Measurements from ENCODE around the gene AMT. TPM values are rescaled to one million over a fixed set of nuclear protein-coding genes. Genes with fewer than 3 reads are reported as not detected.
"Not testable (repeated sequence)": the region's sequence is repeated elsewhere in the genome, so short reads cannot be mapped to it uniquely, and the experiment has no call there.

The AMT gene
- total RNA-seq, 1 donor from 2014 or later, result 1.6 TPM

DNA sequence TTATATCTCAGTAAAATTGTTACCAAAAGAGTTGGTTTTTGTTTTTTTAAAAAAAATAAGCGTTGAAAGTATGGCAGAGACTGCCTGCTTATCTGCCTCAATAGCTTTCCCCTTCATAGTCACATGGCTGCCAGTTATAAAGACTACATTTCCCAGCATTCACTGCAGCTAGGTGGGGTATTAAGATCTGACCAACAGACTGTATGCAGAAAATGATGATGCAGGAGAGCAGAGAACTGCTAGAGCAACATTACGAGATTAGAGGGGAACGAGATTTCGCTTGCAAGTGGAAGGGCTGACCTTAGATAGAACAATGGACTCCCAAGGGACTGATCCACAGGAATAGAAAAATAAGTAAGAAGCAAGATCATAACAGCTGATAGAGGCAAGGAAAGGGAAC, 24.8 kb downstream of the AMT start:
- FAIRE-seq (no peak), DNase-seq (ENCODE audit: low spot score in 2 of 2) (no peak)

DNA sequence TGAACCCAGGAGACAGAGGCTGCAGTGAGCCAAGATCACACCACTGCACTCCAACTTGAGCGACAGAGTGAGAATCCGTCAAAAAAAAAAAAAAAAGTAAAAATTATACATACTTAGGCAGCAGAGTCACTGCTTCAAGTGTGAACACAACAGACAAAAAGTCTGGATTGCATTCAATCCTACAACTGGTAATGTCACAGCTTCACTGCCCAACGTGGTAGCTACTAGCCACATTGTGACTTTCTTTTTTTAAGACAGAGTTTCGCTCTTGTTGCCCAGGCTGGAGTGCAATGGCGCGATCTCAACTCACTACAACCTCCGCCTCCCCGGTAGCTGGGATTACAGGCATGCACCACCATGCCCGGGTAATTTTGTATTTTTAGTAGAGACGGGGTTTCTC, 31.0 kb downstream of the AMT start:
- DNase-seq (ENCODE audit: low spot score in 2 of 2); FAIRE-seq: not testable (repeated sequence)

DNA sequence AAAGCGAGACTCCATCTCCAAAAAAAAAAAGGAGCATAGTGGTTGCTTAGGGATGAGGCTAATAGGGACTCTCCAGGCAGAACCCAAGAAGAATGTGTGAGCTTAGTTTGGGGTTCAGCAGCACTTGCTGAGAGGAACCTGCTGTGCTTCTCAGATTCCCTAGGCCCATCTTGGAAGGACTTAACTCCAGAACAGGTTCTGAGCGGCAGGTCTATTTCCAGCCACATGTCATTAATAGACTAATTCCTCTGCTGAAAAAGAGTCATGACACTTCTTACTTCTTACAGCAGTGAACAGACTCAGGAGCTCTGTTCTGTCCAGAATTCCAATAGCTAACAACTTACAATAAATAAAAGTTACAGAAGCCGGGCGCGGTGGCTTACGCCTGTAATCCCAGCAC, 33.0 kb downstream of the AMT start:
- FAIRE-seq (no peak), DNase-seq (ENCODE audit: low spot score in 2 of 2) (no peak)

DNA sequence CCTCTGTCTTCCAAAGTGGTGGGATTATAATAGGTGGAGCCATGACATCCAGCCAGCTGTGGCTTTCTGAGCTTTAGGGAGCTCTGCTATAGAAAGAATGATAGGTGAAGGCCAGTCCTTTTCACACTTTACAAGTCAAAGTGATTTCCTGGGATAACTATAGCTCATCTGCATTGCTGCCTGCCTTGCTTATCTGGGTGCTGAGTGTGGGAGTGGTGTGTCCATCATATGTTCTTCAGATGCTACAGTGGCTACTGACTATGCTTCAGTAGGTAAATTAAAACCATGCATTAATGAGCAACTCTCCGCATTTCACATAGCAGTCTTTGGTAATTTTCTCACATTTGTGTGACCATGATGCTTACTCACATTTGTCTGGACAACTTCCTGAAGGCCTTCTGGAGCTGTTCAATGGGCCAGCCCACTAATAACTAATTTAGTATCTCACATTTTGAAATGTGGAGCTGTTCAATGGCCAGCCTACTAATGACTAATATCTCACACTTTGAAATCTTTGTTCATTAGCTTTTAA, 33.9 kb downstream of the AMT start:
- no peak for DNase-seq (ENCODE audit: low spot score in 2 of 2)
- FAIRE-seq, result no peak

DNA sequence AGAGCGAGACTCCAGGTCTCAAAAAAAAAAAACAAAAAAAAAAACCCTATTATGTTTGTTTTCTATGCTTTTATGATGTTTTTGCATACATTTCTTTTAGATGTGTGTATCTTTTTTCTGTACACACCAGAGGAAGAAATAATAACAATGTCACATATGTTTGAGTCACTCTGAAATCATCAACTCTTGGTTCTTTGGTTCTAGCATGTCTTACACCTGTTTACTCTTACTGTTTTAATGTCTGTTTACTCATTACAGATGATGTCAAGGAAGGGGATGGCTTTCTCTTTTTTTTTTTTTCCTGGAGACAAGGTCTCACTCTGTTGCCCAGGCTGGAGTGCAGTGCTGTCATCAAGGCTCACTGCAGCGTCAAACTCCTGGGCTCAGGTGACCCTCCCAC, 34.6 kb downstream of the AMT start:
- DNase-seq (ENCODE audit: low spot score in 2 of 2), result no peak
- no peak for FAIRE-seq

DNA sequence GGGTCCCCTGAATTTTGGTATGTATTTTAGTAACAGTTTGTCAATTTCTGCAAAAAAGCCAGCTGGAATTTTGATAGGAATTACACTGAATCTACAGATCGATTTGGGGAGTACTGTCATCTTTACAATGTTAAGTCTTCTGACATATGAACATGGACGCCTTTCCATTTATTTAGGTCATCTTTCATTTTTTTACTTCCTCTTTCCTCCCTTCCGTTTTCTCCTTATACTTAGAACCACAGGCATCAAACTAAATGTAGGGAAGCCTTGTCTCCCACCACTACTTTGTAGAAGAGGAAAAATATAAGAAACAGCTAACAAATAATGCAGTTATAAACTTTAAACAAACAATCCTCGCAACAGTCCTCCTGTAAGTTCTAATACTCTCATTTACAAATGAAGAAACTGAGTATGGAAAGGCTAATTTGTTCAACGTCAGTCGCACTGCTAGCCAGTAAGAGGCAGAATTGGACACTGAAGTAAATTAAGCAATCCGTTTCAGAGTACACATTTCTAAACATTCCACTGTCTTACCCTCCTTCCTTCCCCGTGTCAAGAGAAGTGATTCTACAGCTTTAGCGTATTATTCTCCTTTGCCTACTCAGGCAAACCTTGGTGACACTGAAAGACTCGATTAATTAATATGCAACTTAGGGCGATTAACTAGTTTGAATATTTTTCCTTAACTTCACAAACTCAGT, 36.1 kb downstream of the AMT start:
- FAIRE-seq, result no peak
- DNase-seq (ENCODE audit: low spot score in 2 of 2), result no peak

DNA sequence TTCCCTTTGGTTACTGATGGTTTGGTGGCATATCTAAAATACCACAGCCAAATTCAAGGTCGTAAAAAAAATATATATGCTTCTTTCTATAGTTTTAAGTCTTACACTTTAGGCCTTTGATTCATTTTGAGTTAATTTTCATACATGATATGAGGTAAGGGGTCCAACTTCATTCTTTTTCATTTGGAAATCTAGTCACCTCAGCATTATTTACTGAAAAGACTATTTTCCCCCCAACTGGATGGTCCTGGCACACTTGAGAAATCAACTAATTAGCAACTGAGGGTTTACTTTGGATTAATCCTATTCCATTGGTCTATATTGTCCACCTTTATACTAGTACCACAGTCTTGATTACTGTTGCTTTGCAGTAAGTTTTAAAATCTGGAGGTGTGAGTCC, 36.7 kb downstream of the AMT start:
- DNase-seq (ENCODE audit: low spot score in 2 of 2) (no peak), FAIRE-seq (no peak)

DNA sequence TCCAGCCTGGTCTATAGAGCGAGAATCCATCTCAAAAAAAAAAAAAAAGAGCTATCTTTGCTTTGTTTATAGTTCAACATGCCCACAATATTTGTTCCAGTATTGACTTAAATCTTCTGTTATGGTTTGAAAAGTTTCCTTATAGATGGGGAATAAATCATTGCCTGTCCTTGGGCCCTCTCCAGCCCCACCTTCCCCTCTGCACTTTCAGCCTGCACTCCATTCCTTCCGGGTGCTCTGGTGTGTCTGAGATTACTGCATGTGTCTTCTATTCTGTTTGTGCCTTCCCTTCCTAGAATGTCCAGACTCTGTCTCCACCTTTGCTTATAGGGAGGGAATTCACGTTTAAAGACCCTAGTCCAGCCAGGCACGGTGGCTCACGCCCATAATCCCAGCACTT, 38.9 kb downstream of the AMT start:
- DNase-seq (ENCODE audit: low spot score in 2 of 2) (no peak), FAIRE-seq (no peak)

DNA sequence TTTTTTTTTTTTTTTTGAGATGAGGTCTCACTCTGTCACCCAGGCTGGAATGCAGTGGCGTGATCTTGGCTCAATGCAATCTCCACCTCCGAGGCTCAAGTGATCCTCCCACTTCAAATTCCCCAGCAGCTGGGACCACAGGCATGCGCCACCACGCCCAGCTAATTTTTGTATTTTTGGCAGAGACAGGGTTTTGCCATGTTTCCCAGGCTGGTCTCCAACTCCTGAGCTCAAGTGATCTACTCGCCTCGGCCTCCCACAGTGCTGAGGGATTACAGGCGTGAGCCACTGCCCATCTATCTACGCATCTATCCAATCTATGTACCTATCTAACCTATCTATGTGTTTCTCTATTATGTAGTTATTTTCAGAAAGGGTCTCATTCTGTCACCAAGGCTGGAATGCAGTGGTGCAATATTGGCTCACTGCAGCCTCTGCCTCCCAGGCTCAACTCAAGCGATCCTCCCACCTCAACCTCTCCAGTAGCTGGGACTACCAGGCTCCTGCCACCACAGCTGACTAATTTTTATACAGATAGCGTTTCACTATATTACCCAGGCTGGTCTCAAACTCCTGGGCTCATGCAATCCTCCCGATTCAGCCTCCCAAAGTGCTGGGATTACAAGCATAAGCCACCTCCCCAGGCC, 43.9 kb downstream of the AMT start:
- FAIRE-seq (no peak), DNase-seq (ENCODE audit: low spot score in 2 of 2) (no peak)

DNA sequence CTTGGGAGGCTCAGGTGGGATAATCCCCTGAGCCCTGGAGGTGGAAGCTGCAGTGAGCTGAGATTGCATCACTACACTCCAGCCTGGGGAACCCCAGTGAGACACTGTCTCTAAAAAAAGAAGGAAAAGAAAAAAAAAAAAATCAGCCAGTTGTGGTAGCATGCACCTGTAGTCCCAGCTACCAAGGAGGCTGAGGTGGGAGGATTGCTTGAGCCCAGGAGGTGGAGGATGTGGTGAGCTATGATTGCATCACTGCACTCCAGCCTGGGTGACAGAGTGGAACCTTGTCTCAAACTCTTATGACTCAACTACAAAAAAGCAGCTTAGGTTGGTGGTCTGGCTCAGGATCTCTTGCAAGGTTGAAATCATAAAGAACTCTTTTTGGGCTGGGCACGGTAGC, 44.8 kb downstream of the AMT start:
- FAIRE-seq (no peak), DNase-seq (ENCODE audit: low spot score in 2 of 2) (no peak)

DNA sequence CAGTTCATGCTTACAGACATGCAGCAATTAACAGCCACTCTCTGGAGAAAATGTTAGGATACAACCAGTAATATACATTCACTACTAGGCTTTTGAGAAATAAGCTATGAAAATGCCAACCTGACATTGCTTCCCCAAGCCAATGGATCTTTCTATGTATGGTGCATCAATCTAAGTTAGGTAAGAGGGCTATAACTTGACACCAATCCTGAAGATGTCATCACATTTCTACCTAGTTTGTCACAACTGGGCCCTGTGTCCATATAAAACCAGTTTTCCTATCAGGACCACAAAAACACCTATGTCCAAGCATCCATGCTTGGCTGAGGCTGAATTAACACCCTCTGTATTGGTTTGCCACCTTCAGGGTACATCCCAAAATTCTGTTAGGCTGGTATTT, 50.3 kb downstream of the AMT start:
- DNase-seq (ENCODE audit: low spot score in 2 of 2) (no peak), FAIRE-seq (no peak)

DNA sequence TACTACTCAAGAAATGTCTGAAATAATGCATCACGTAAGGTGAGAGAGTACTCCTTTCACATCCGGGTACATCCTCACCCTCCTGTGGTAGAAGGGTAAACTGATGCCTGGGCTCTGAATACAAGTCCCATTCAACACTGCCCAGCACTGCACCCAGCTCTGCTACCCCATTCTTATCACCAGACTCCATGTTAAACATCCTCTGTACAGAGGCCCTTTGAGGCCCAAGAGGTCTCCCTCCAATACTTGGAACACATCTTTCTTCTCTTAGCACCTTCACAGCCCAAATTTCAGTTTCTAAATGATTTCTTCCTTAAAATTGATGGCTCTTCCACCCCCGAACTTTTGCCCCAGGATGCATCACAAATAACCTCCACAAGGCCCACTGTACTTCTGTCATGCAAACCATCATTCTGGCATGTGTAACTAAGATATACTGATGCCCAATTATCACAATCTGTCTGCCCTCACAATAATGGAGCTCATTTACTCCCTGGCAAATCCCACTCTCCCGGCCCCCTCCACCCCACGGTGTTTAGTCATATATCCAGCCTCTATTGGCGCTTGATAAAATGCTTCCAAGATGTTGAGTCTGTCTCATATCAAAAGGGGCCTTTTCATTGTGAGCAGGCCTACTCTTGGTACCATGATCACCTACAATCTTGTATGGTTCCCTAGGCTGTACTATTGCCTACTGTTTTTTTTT, 51.5 kb downstream of the AMT start:
- DNase-seq (ENCODE audit: low spot score in 2 of 2), result no peak
- FAIRE-seq, result no peak

Small RNA genes lying within 50 kb of the gene (small RNA-seq; reads per million reads assigned to genes)
- gene RNA5SP130, result not detected

Other genes starting within 250 kb of the AMT start
- 6.5 TPM for gene C3orf62, start 145.2 kb downstream of the AMT start, total RNA-seq
- gene USP4, start 82.4 kb downstream of the AMT start, total RNA-seq, result 22.0 TPM
- 80.3 TPM for gene GPX1, start 64.1 kb downstream of the AMT start, total RNA-seq
- 143 TPM for gene RHOA, start 10.5 kb downstream of the AMT start, total RNA-seq
- gene TCTA, start 10.1 kb downstream of the AMT start, total RNA-seq, result 11.0 TPM
- 6.5 TPM for gene NICN1, start 6.9 kb upstream of the AMT start, total RNA-seq
- 20.0 TPM for gene DAG1, start 47.8 kb upstream of the AMT start, total RNA-seq
- 5.3 TPM for gene BSN, start 132.0 kb upstream of the AMT start, total RNA-seq

All from frontal cortex (tissue), 4 donors.